HL-60/S4 (cell line): Measurements from ENCODE around the gene SLC28A2.
"Not testable (repeated sequence)": the region's sequence is repeated elsewhere in the genome, so short reads cannot be mapped to it uniquely, and the experiment has no call there.

Source experiments
- in situ Hi-C: fragments of 300-500 bp; cut with MboI; formaldehyde crosslinking; loops from 2 replicates; pipeline ENCODE4 v1.14.3; 2022; ENCODE audit warnings: low sequenced_read_pairs

The SLC28A2 gene

GRCh38 chr15:45262906-45263461 is 10.9 kb downstream of the SLC28A2 start:
- in situ Hi-C loops = no loop called here

- in situ Hi-C loops = no loop called here
Observed at GRCh38 chr15:45263854-45264253, 11.8 kb downstream of the SLC28A2 start.

GRCh38 chr15:45265506-45265905 is 13.5 kb downstream of the SLC28A2 start:
- in situ Hi-C loops = no loop called here

- in situ Hi-C loops = no loop called here
Observed at GRCh38 chr15:45268135-45268534, 16.1 kb downstream of the SLC28A2 start.

- in situ Hi-C loops = no loop called here
Observed at GRCh38 chr15:45274636-45275380, 22.8 kb downstream of the SLC28A2 start.

- in situ Hi-C loops = no loop called here
Observed at GRCh38 chr15:45276831-45277230, 24.8 kb downstream of the SLC28A2 start.

GRCh38 chr15:45279024-45279698 is 27.1 kb downstream of the SLC28A2 start:
- in situ Hi-C loops = no loop called here

- in situ Hi-C loops = no loop called here
Observed at GRCh38 chr15:45285413-45285812, 33.4 kb downstream of the SLC28A2 start.

GRCh38 chr15:45287390-45287956 is 35.4 kb downstream of the SLC28A2 start:
- in situ Hi-C loops = no loop called here

GRCh38 chr15:45288947-45289346 is 36.9 kb downstream of the SLC28A2 start:
- in situ Hi-C loops = no loop called here

- in situ Hi-C loops = no loop called here
Observed at GRCh38 chr15:45291822-45292582, 40.0 kb downstream of the SLC28A2 start.

- in situ Hi-C loops = not testable (repeated sequence)
Observed at GRCh38 chr15:45293326-45293725, 41.3 kb downstream of the SLC28A2 start.

- in situ Hi-C loops = not testable (repeated sequence)
Observed at GRCh38 chr15:45298964-45299378, 46.9 kb downstream of the SLC28A2 start.

- in situ Hi-C loops = no loop called here
Observed at GRCh38 chr15:45304711-45305110, 52.7 kb downstream of the SLC28A2 start.

GRCh38 chr15:45306105-45306504 is 54.1 kb downstream of the SLC28A2 start:
- in situ Hi-C loops = no loop called here

GRCh38 chr15:45307230-45307924 is 55.3 kb downstream of the SLC28A2 start:
- in situ Hi-C loops = no loop called here

- in situ Hi-C loops = not testable (repeated sequence)
Observed at GRCh38 chr15:45314117-45314516, 62.1 kb downstream of the SLC28A2 start.

- in situ Hi-C loops = no loop called here
Observed at GRCh38 chr15:45314960-45315359, 62.9 kb downstream of the SLC28A2 start.

- in situ Hi-C loops = no loop called here
Observed at GRCh38 chr15:45319472-45320214, 67.6 kb downstream of the SLC28A2 start.
